BLaER1 treated with 17β-estradiol and CSF1 and Interleukin-3, amounts not matched to agents 10 nM and 100 nM (cell line): ENCODE measurements around the gene ALOX12B.
"Not testable (repeated sequence)": the region's sequence is repeated elsewhere in the genome, so short reads cannot be mapped to it uniquely, and the experiment has no call there.

Experiments
- H3K27ac ChIP-seq, 11 experiments: shearing (Covaris generic); formaldehyde crosslinking; 2 replicates each; pipeline ENCODE4 v1.8.1; 2022
- H3K27me3 ChIP-seq, 11 experiments: shearing (Covaris generic); formaldehyde crosslinking; 2 replicates each; pipeline ENCODE4 v1.8.1; 2022
- H3K36me3 ChIP-seq, 11 experiments: shearing (Covaris generic); formaldehyde crosslinking; 2 replicates each; pipeline ENCODE4 v1.8.1; 2022
- H3K4me1 ChIP-seq, 10 experiments: shearing (Covaris generic); formaldehyde crosslinking; 2 replicates each; pipeline ENCODE4 v1.8.1; 2022
- H3K4me2 ChIP-seq, 11 experiments: shearing (Covaris generic); formaldehyde crosslinking; 2 replicates each; pipeline ENCODE4 v1.8.1; 2022
- H3K4me3 ChIP-seq, 10 experiments: shearing (Covaris generic); formaldehyde crosslinking; 2 replicates each; pipeline ENCODE4 v1.8.1; 2022
- H3K9ac ChIP-seq, 11 experiments: shearing (Covaris generic); formaldehyde crosslinking; 2 replicates each; pipeline ENCODE4 v1.8.1; 2022
- H3K9me3 ChIP-seq, 11 experiments: shearing (Covaris generic); formaldehyde crosslinking; replicated peaks in 1 of 11; 2 replicates each; pipeline ENCODE4 v1.8.1; 2022
- H4K20me1 ChIP-seq, 11 experiments: shearing (Covaris generic); formaldehyde crosslinking; 2 replicates each; pipeline ENCODE4 v1.8.1; 2022
- Cebpa-rat ChIP-seq, 11 experiments: shearing (Covaris generic); IDR thresholded peaks; 2 replicates each; pipeline ENCODE4 v1.8.1; 2022

ALOX12B gene

DNA sequence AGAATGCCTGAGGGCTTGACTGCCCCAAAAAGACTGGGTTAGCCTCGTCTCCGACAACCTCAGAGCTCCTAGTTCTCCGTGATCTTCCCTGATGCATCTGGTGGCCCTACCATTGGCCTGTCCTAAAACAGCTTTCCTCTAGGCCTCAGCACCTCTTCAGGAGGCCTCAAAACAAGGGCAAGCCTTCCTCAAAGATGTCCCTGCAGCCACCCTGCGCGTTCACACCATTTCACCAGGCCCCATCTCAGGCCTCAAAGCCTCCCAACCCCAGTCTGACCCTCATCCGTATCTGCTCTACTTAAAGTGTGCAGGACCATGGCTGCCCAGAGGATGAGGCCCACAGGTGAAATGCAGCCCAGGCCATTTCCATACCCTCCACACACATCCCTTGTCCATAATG is 23.4 kb upstream of the ALOX12B start:
- H3K4me1 ChIP-seq = peaks cover 0 to 22% (median 7%) of the 10 kb centered on the region in 10 experiments; a peak in 12 of 20 replicates
- H3K27ac ChIP-seq = no peak overlapping the region
- H3K9me3 ChIP-seq = no peaks in the 10 kb centered on the region
- peaks cover 30 to 67% (median 52%) of the 10 kb centered on the region in 11 experiments for H3K27me3 ChIP-seq
- TF ChIP-seq Cebpa-rat (IDR thresholded peaks at IDR 0.05) = no peak
- no peak overlapping the region for H3K9ac ChIP-seq
- H3K4me3 ChIP-seq = no peak overlapping the region
- no peaks in the 10 kb centered on the region for H3K36me3 ChIP-seq
- H3K4me2 ChIP-seq = no peak overlapping the region
- H4K20me1 ChIP-seq = peaks cover 0 to 11% (median 0%) of the 10 kb centered on the region in 11 experiments; a peak in 2 of 22 replicates

DNA sequence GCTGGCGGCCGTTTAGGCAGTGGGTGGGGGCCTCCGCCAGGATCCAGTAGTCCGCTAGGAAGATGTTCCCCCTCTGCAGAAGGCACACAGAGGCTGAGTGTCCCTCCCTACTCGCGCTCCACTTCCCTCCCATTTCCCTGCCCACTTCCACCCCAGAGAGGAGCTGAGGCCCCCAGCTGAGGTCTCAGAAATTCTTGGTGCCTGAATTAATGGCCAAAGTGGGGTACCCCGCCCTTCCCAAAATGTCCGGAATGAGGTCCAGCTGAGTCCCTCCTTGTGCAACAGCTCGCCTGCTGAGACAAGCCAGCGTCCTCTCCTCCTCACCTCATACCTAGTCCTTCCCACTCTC is 22.9 kb upstream of the ALOX12B start:
- Histone ChIP-seq H3K4me2 (peak overlapping the region; percentile 52 to 82 (median 70); a peak in 21 of 22 replicates), H3K27me3 (peaks cover 26 to 63% (median 47%) of the 10 kb centered on the region in 11 experiments), H3K9ac (no peak overlapping the region), H4K20me1 (peaks cover 0 to 11% (median 0%) of the 10 kb centered on the region in 11 experiments; a peak in 1 of 22 replicates), H3K9me3 (no peaks in the 10 kb centered on the region), H3K36me3 (no peaks in the 10 kb centered on the region), H3K4me3 (no peak overlapping the region; a peak in 1 of 20 replicates), H3K4me1 (peaks cover under 1 to 22% (median 8%) of the 10 kb centered on the region in 10 experiments; a peak in 15 of 20 replicates), H3K27ac (no peak overlapping the region)
- TF ChIP-seq Cebpa-rat (IDR thresholded peaks at IDR 0.05) = no peak

DNA sequence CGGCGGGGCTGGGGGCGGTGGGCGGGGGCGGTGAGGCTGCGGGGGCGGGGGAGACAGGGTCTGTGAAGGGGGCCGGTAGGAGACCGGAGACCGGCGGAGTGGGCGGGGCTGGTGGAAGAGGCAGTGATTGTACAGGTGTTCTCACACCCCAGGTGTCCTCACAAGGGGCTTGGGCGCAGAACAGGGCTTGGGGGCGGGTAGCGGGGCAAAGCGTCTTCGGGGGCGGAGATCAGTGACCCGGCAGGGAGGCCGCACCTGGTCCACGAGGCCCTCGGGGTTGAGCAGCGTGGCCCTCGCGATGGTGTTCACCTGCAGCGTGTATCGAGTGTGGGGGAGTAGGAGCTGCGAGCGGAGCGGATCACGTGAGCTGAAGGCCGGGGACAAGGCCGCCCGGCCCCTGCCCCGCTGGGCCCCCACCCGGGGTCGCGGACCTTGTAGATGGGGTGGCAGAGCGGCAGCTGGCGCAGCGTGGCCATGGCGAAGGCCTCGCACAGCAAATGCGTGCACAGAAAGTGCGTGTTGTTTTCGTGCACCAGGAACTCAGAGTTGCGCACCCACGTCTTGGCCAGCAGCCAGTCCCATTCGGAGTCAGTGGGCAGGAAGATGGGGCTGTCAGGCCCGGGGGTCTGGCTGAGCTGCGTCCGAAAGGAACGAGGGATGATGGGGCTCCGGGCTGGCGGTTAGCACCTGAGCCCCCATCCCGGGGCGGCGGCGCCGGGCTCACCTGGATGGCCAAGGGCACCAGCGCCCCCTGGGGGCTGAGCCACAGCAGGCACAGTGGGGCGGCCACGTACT is 22.3 kb upstream of the ALOX12B start:
- Histone ChIP-seq H3K4me2 (peak overlapping the region; percentile 52 to 82 (median 70)), H3K27me3 (peaks cover 20 to 57% (median 42%) of the 10 kb centered on the region in 11 experiments), H4K20me1 (peaks cover 0 to 11% (median 0%) of the 10 kb centered on the region in 11 experiments; a peak in 1 of 22 replicates), H3K27ac (no peak overlapping the region), H3K36me3 (no peaks in the 10 kb centered on the region), H3K9ac (no peak overlapping the region), H3K9me3 (no peaks in the 10 kb centered on the region), H3K4me1 (peaks cover 7 to 26% (median 14%) of the 10 kb centered on the region in 10 experiments; a peak in 16 of 20 replicates), H3K4me3 (peak overlapping the region in 3 of 10 experiments; percentile 20 to 31 (median 21); a peak in 2 of 20 replicates)
- TF ChIP-seq Cebpa-rat (IDR thresholded peaks at IDR 0.05) = no peak

DNA sequence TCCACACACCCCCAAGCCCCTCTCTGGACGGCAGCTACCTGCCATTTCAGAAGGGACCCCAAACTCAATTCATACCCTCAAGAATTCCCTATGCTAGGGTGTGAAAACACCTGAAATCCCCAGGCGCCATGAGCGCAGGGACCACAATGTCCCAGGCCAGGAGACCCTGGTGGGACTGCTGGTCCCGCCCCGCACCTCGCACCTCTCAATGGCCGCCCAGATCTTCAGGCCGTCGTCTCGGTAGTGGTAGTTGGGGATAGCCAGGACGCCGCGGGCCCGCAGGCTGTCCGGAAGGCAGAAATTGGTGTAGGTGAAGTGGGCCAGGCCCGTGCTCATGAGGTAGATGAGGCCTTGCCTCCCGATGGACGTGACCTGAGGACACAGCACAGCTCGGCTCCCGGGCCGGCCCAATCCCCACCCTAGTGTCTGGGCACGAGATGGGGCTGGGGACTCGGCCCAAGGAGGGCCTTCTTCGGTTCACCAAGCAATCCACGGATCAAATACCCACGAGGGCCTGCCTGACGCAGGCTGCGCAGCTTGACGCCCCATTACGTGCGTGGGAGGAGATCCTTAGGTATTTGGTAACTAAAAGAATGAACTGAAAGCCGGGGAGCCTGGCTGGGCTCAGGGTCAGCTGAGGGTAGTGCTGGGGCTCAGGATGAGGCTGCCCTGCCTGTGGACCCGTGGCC is 21.6 kb upstream of the ALOX12B start:
- Histone ChIP-seq H3K4me3 (no peak overlapping the region), H4K20me1 (peaks cover 0 to 11% (median 0%) of the 10 kb centered on the region in 11 experiments; a peak in 1 of 22 replicates), H3K9ac (no peak overlapping the region), H3K4me1 (peaks cover 8 to 29% (median 14%) of the 10 kb centered on the region in 10 experiments; a peak in 16 of 20 replicates), H3K36me3 (no peaks in the 10 kb centered on the region), H3K9me3 (no peaks in the 10 kb centered on the region), H3K4me2 (peak overlapping the region in 3 of 11 experiments; percentile 20 to 44 (median 33); a peak in 4 of 22 replicates), H3K27ac (no peak overlapping the region), H3K27me3 (peaks cover 12 to 49% (median 34%) of the 10 kb centered on the region in 11 experiments)
- TF ChIP-seq Cebpa-rat (IDR thresholded peaks at IDR 0.05) = no peak

DNA sequence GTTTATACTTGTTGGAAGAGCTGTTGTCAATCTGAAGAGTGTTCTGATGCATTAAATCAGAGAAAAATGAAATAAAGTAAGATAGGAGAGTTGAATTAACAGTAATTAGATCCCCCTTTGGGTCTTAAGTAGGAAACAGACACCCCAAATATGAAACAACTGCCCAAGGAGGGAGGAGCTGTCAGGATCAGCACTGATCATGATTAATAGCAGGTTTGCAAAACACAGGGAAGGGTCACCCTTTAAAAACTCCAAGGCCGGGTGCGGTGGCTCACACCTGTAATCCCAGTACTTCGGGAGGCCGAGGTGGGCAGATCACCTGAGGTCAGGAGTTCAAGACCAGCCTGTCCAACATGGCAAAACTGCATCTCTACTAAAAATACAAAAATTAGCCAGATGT is 19.5 kb upstream of the ALOX12B start:
- H3K9me3 ChIP-seq, H3K4me2 ChIP-seq, H3K27ac ChIP-seq, H3K4me3 ChIP-seq, H3K36me3 ChIP-seq, H3K9ac ChIP-seq: not testable (repeated sequence)
- peaks cover 6 to 28% (median 18%) of the 10 kb centered on the region in 11 experiments; a peak in 18 of 22 replicates for H3K27me3 ChIP-seq
- H4K20me1 ChIP-seq = 0 out of 22 replicates have a peak, but pooled peaks cover 0 to 11% (median 0%) of the 10 kb centered on the region in 11 experiments
- H3K4me1 ChIP-seq = peaks cover 8 to 29% (median 15%) of the 10 kb centered on the region in 10 experiments; a peak in 16 of 20 replicates

DNA sequence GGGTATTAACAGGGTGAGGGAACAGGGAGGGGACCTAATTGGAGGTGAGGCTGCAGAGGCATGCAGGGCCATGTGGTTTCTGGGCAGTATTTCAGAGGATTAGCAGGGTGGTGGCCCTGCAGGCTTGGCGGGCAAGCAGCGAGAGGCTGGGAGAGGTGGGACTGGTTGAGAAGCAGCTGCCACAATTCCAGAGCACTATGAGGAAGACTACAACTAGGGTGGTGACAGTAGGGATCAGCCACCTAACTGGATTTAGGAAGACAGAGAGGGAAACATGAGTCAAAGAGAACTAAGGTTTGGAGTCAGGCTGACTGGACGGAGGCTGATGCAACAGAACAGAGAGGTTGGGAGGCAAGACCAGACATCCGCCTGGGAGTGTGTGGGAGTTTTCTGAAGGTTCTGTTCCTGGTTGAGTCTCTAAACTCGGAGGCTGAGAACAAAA is 18.5 kb upstream of the ALOX12B start:
- no peak overlapping the region for H3K4me3 ChIP-seq
- H4K20me1 ChIP-seq = 0 out of 22 replicates have a peak, but pooled peaks cover 0 to 11% (median 0%) of the 10 kb centered on the region in 11 experiments
- TF ChIP-seq Cebpa-rat (IDR thresholded peaks at IDR 0.05) = no peak
- H3K36me3 ChIP-seq = no peaks in the 10 kb centered on the region
- no peak overlapping the region for H3K27ac ChIP-seq
- H3K9me3 ChIP-seq = no peaks in the 10 kb centered on the region
- H3K27me3 ChIP-seq = peaks cover 6 to 19% (median 13%) of the 10 kb centered on the region in 11 experiments; a peak in 18 of 22 replicates
- H3K9ac ChIP-seq = no peak overlapping the region
- no peak overlapping the region for H3K4me2 ChIP-seq
- H3K4me1 ChIP-seq = peaks cover 8 to 34% (median 21%) of the 10 kb centered on the region in 10 experiments; a peak in 18 of 20 replicates

DNA sequence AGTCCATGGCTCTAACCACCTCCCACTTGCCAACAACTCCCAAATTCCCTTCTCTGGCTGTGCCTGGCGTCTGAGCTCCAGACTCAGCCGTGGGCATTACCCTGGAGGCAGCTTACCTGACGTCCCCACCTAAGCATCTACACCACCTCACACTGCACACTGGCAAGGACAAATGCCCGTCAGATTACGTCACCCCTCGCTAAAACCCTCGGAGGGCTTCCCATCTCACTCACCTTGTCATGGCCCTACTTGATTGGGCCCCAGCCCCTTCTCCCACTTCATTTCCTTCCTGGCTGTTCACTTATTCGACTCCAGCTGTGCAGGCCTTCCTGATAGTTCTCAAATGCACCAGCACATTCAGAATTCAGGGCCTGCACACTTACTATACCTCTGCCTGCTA is 17.4 kb upstream of the ALOX12B start:
- Histone ChIP-seq H3K27ac (no peak overlapping the region), H3K9me3 (no peaks in the 10 kb centered on the region), H3K36me3 (no peaks in the 10 kb centered on the region), H3K4me3 (no peak overlapping the region), H3K9ac (no peak overlapping the region), H4K20me1 (0 out of 22 replicates have a peak, but pooled peaks cover 0 to 11% (median 0%) of the 10 kb centered on the region in 11 experiments), H3K4me1 (peaks cover 2 to 28% (median 19%) of the 10 kb centered on the region in 10 experiments; a peak in 18 of 20 replicates), H3K27me3 (peaks cover under 1 to 8% (median 2%) of the 10 kb centered on the region in 11 experiments; a peak in 18 of 22 replicates), H3K4me2 (peak overlapping the region in 9 of 11 experiments; percentile 9 to 55 (median 28); a peak in 16 of 22 replicates)
- no peak for TF ChIP-seq Cebpa-rat (IDR thresholded peaks at IDR 0.05)

DNA sequence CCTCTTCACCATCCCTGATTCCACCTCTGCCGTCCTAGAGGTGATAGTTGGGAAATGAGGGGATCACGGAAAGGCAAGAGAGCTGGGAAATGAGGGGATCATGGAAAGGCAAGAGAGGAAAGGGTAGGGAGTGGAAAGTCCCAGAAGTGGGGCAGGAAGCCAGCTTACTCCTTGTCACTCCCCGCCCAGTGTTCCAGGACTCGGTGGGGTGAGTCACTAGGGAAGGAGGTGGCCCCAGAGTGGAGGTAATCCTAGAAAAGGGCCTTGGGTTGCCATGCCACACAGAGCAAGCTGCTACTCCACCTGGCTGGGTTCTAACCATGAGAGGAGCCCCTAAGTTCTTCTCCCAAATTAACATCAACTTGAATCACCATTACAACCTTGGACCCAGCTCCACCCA is 16.0 kb upstream of the ALOX12B start:
- TF ChIP-seq Cebpa-rat (IDR thresholded peaks at IDR 0.05) = no peak
- no peaks in the 10 kb centered on the region for H3K36me3 ChIP-seq

More for the DNA sequence above, 16.0 kb upstream of the ALOX12B start:
- no peak overlapping the region for H3K4me3 ChIP-seq
- H3K4me1 ChIP-seq = peaks cover 0 to 20% (median 15%) of the 10 kb centered on the region in 10 experiments; a peak in 17 of 20 replicates
- no peaks in the 10 kb centered on the region for H3K9me3 ChIP-seq
- H3K27me3 ChIP-seq = no peaks in the 10 kb centered on the region
- H3K9ac ChIP-seq = no peak overlapping the region
- 0 out of 22 replicates have a peak overlapping the region, but pooled peaks of 1 of the 11 experiments have one; percentile 29 for H3K4me2 ChIP-seq
- no peak overlapping the region for H3K27ac ChIP-seq
- 0 out of 22 replicates have a peak, but pooled peaks cover 0 to 4% (median 0%) of the 10 kb centered on the region in 11 experiments for H4K20me1 ChIP-seq
